OCI-LY1 (cell line): ENCODE data around the gene IFI16.

Source experiments
- H2AFZ ChIP-seq: fragments of 200-600 bp; sonication (generic), shearing (Covaris generic); 2 replicates; pipeline ENCODE4 v1.6.0; 2014; ENCODE audit warnings: antibody characterized with exemption, mild to moderate bottlenecking, low read length
- H3F3A ChIP-seq: fragments of 200-600 bp; sonication (generic), shearing (Covaris generic); 2 replicates; pipeline ENCODE4 v1.6.0; 2014; ENCODE audit warnings: mild to moderate bottlenecking, antibody characterized with exemption, low read length, moderate library complexity; ENCODE audit not compliant: insufficient read depth
- H3K27ac ChIP-seq: fragments of 200-600 bp; sonication (generic); 2 replicates; pipeline ENCODE4 v1.5.1; 2014; ENCODE audit warnings: low read length, mixed run types, mild to moderate bottlenecking, low read depth; ENCODE audit not compliant: poor library complexity, severe bottlenecking
- H3K27me3 ChIP-seq: fragments of 200-600 bp; sonication (generic); 2 replicates; pipeline ENCODE4 v1.6.0; 2014; ENCODE audit warnings: antibody characterized with exemption, mild to moderate bottlenecking, low read length, moderate library complexity; ENCODE audit not compliant: insufficient read depth
- H3K36me3 ChIP-seq: fragments of 200-600 bp; sonication (generic); 2 replicates; pipeline ENCODE4 v1.6.1; 2014; ENCODE audit warnings: mild to moderate bottlenecking, antibody characterized with exemption, low read length, moderate library complexity, mixed read lengths; ENCODE audit not compliant: insufficient read depth
- H3K4me1 ChIP-seq: fragments of 200-600 bp; sonication (generic); 2 replicates; pipeline ENCODE4 v1.5.1; 2014; ENCODE audit warnings: mild to moderate bottlenecking, low read length, moderate library complexity; ENCODE audit not compliant: insufficient read depth, severe bottlenecking
- H3K4me2 ChIP-seq: fragments of 200-600 bp; sonication (generic), shearing (Covaris generic); 2 replicates; pipeline ENCODE4 v1.6.1; 2014; ENCODE audit warnings: low read length
- H3K4me3 ChIP-seq: fragments of 200-600 bp; sonication (generic); 2 replicates; pipeline ENCODE4 v1.5.1; 2014; ENCODE audit warnings: low read length, low read depth, mild to moderate bottlenecking, mixed read lengths; ENCODE audit not compliant: poor library complexity, severe bottlenecking
- H3K79me2 ChIP-seq: fragments of 200-600 bp; shearing (Covaris generic); 2 replicates; pipeline ENCODE4 v1.6.1; 2016; ENCODE audit warnings: mixed run types, low read length, mixed read lengths; ENCODE audit not compliant: insufficient read depth
- H3K9ac ChIP-seq: fragments of 200-600 bp; sonication (generic), shearing (Covaris generic); 2 replicates; pipeline ENCODE4 v1.6.1; 2014; ENCODE audit warnings: mild to moderate bottlenecking, low read length, mixed read lengths
- H3K9me2 ChIP-seq: fragments of 200-600 bp; sonication (generic), shearing (Covaris generic); 2 replicates; pipeline ENCODE4 v1.6.1; 2014; ENCODE audit warnings: low read depth, mild to moderate bottlenecking, low read length, mixed read lengths
- H3K9me3 ChIP-seq: fragments of 200-600 bp; shearing (Covaris generic); 2 replicates; pipeline ENCODE4 v1.6.1; 2014; ENCODE audit warnings: low read length, mixed read lengths
- H4K20me1 ChIP-seq: fragments of 200-600 bp; sonication (generic), shearing (Covaris generic); 2 replicates; pipeline ENCODE4 v1.6.0; 2016; ENCODE audit warnings: mild to moderate bottlenecking, low read length; ENCODE audit not compliant: insufficient read depth
- EZH2 ChIP-seq: fragments of 200-600 bp; sonication (generic), shearing (Covaris generic); IDR thresholded peaks from 2 replicates; pipeline ENCODE4 v1.8.0; 2017; ENCODE audit warnings: borderline replicate concordance, mixed run types, mild to moderate bottlenecking, antibody characterized with exemption, low read length, moderate library complexity, mixed read lengths
- TF ChIP-seq, protein P1 (sequence below): fragments of 200-600 bp; sonication (generic), shearing (Covaris generic); IDR thresholded peaks from 2 replicates; pipeline ENCODE4 v1.5.1; 2017; ENCODE audit warnings: mild to moderate bottlenecking, antibody characterized with exemption, low read length, moderate library complexity, mixed read lengths

The IFI16 gene

DNA sequence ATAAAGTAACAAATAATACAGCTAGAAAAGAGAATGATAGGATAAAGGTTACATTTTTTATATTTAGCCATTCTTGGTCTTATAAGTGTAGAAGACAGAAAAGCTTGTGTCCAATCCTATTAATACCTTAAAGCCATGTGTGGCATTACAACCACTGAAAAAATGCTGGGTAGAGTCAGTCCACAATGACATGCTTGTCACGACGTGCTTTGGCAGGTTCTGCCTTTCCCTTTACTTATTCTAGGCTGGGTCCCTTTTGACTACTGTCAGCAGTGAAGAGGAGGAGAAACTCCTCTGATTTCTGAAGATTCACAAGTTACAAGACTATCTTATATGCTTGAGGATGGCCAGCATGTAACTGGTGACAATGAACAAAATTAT lies 81.5 kb downstream of the IFI16 start:
- H2AFZ ChIP-seq, result no peak overlapping the region
- TF ChIP-seq, protein P1, sequence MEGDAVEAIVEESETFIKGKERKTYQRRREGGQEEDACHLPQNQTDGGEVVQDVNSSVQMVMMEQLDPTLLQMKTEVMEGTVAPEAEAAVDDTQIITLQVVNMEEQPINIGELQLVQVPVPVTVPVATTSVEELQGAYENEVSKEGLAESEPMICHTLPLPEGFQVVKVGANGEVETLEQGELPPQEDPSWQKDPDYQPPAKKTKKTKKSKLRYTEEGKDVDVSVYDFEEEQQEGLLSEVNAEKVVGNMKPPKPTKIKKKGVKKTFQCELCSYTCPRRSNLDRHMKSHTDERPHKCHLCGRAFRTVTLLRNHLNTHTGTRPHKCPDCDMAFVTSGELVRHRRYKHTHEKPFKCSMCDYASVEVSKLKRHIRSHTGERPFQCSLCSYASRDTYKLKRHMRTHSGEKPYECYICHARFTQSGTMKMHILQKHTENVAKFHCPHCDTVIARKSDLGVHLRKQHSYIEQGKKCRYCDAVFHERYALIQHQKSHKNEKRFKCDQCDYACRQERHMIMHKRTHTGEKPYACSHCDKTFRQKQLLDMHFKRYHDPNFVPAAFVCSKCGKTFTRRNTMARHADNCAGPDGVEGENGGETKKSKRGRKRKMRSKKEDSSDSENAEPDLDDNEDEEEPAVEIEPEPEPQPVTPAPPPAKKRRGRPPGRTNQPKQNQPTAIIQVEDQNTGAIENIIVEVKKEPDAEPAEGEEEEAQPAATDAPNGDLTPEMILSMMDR, result no peak
- no peak for TF ChIP-seq EZH2
- H3K4me2 ChIP-seq, result no peak overlapping the region
- H3K4me1 ChIP-seq, result peaks cover 13% of the 10 kb centered on the region
- H3K27me3 ChIP-seq, result no peaks in the 10 kb centered on the region
- no peaks in the 10 kb centered on the region for H3K9me2 ChIP-seq
- no peak overlapping the region for H3K9ac ChIP-seq
- H3F3A ChIP-seq, result no peaks in the 10 kb centered on the region
- H3K9me3 ChIP-seq, result no peaks in the 10 kb centered on the region
- H3K27ac ChIP-seq, result no peak overlapping the region
- no peaks in the 10 kb centered on the region for H3K36me3 ChIP-seq
- no peaks in the 10 kb centered on the region for H3K79me2 ChIP-seq
- no peaks in the 10 kb centered on the region for H4K20me1 ChIP-seq
- H3K4me3 ChIP-seq, result no peak overlapping the region

DNA sequence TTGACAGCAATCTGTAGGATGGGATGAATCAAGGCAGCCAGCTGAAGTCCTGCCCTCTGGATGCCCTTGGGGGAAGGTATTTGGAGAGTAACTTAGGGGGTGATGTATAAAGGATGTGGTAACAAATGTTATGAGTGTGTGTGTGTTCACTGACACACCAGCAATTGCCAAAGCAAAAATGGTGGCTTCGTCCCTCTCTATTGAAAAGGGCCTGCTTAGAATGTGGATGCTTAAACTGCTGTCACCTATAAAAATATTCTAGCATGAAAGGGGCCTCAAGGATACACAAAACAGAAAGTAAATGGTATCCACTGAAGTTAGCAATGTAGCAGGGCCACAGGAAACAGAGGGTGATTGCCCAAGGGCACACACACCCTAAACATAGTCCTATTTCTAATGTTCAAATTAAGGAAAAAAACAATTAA lies 81.9 kb downstream of the IFI16 start:
- no peak overlapping the region for H2AFZ ChIP-seq
- H3K4me1 ChIP-seq, result peaks cover 13% of the 10 kb centered on the region
- H3K4me2 ChIP-seq, result no peak overlapping the region
- no peaks in the 10 kb centered on the region for H3F3A ChIP-seq
- H3K36me3 ChIP-seq, result no peaks in the 10 kb centered on the region
- no peaks in the 10 kb centered on the region for H3K27me3 ChIP-seq
- H3K9me2 ChIP-seq, result no peaks in the 10 kb centered on the region
- H3K4me3 ChIP-seq, result no peak overlapping the region
- TF ChIP-seq, protein P1, result no peak
- no peak for TF ChIP-seq EZH2
- no peak overlapping the region for H3K27ac ChIP-seq
- no peaks in the 10 kb centered on the region for H3K9me3 ChIP-seq
- H4K20me1 ChIP-seq, result no peaks in the 10 kb centered on the region
- H3K9ac ChIP-seq, result no peak overlapping the region
- no peaks in the 10 kb centered on the region for H3K79me2 ChIP-seq

DNA sequence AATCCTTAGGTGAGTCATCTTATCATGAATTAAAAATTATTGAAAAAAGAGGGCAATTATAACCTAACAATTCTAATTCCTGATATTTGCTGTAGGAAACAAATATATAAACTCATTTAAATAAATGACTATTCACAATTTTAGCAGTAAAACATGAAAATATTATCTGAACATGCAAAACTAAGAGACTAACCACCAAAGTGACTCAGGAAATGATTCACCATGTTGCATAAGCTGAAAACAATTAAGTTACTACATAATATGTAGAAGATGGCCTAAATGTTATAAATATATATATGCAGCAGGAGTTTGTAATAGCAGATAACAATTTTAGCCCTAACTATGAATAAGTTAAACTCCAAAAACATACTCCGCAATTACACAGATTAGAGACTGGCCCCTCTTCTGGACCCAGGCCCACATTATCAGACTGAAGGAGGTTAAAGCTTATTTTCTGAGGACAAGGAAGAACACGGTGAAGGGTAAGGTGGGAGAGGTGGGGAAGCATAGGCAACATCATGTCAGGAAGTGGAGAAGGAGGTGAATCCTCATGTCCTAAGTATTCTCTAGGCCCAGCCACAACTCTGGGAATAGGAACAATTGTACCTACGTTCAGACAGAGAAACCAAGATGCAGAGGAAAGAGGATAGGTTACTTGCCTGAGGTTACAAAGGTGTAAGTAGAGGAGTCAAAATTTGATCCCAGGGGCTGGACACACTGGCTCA lies 82.5 kb downstream of the IFI16 start:
- Histone ChIP-seq H2AFZ (no peak overlapping the region), H3K9ac (no peak overlapping the region), H3K4me3 (no peak overlapping the region), H3K27me3 (no peaks in the 10 kb centered on the region), H3K4me2 (no peak overlapping the region), H3K9me3 (no peaks in the 10 kb centered on the region), H3K27ac (no peak overlapping the region), H3F3A (no peaks in the 10 kb centered on the region), H3K4me1 (peaks cover 13% of the 10 kb centered on the region), H3K9me2 (no peaks in the 10 kb centered on the region), H4K20me1 (no peaks in the 10 kb centered on the region), H3K36me3 (no peaks in the 10 kb centered on the region), H3K79me2 (no peaks in the 10 kb centered on the region)
- TF ChIP-seq, protein P1, result no peak
- TF ChIP-seq EZH2, result no peak
